Endodermal cell (in vitro differentiated cells): Measurements from ENCODE around the gene SBNO1. TPM values are rescaled to one million over a fixed set of nuclear protein-coding genes. Genes with fewer than 3 reads are reported as not detected.

Experiments used
- DNase-seq: peaks from one replicate; pipeline ENCODE4 v3.0.0-alpha.2; 2017
- H3K27ac ChIP-seq: 2 replicates; pipeline ENCODE4 v1.5.1; 2013; ENCODE audit warnings: mild to moderate bottlenecking, low read depth, low read length, moderate library complexity
- H3K27me3 ChIP-seq: 2 replicates; pipeline ENCODE4 v1.6.1; 2013; ENCODE audit warnings: mild to moderate bottlenecking, low read length, moderate library complexity; ENCODE audit not compliant: insufficient read depth, control insufficient read depth, poor library complexity, severe bottlenecking
- H3K36me3 ChIP-seq: 2 replicates; pipeline ENCODE4 v1.7.0; 2013; ENCODE audit warnings: mild to moderate bottlenecking, low read length, moderate library complexity; ENCODE audit not compliant: control insufficient read depth, insufficient read depth
- H3K4me1 ChIP-seq: one replicate; pipeline ENCODE4 v1.7.0; 2013; ENCODE audit warnings: low read length; ENCODE audit not compliant: control insufficient read depth, insufficient read depth
- H3K4me3 ChIP-seq: 2 replicates; pipeline ENCODE4 v1.5.1; 2013; ENCODE audit warnings: mild to moderate bottlenecking, low read length, moderate library complexity
- H3K9ac ChIP-seq: 2 replicates; pipeline ENCODE4 v1.6.1; 2013; ENCODE audit warnings: mild to moderate bottlenecking, low read length, moderate library complexity; ENCODE audit not compliant: poor library complexity, severe bottlenecking; ENCODE audit errors: extremely low read depth
- H3K9me3 ChIP-seq: 2 replicates; pipeline ENCODE4 v1.6.1; 2013; ENCODE audit warnings: mild to moderate bottlenecking, low read length, moderate library complexity; ENCODE audit not compliant: control insufficient read depth
- H3K27ac Mint-ChIP-seq: 2 replicates; pipeline ENCODE4 v1.8.0; 2020; ENCODE audit warnings: mixed read lengths
- H3K27me3 Mint-ChIP-seq: 2 replicates; pipeline ENCODE4 v1.8.0; 2021; ENCODE audit warnings: mild to moderate bottlenecking, mixed read lengths; ENCODE audit not compliant: insufficient read depth
- H3K36me3 Mint-ChIP-seq: 2 replicates; pipeline ENCODE4 v1.8.0; 2020; ENCODE audit warnings: low read depth, mixed read lengths
- H3K4me1 Mint-ChIP-seq: 2 replicates; pipeline ENCODE4 v1.8.0; 2020; ENCODE audit warnings: mixed read lengths
- H3K4me3 Mint-ChIP-seq: 2 replicates; pipeline ENCODE4 v1.8.0; 2020; ENCODE audit warnings: mild to moderate bottlenecking, moderate library complexity, mixed read lengths
- H3K9me3 Mint-ChIP-seq: 2 replicates; pipeline ENCODE4 v1.8.0; 2020; ENCODE audit warnings: mild to moderate bottlenecking, mixed read lengths
- CTCF ChIP-seq: fragments of 200-600 bp; sonication (generic); conservative IDR thresholded peaks from 2 replicates; pipeline ENCODE4 v1.5.0; 2021; ENCODE audit warnings: antibody characterized with exemption, mild to moderate bottlenecking
- WGBS, 2 experiments: methylation state at CpG; one replicate each; pipeline versions ENCODE4 v1.1.5 to v1.1.7; 2013; ENCODE audit warnings: missing lambda C conversion rate in 2 of 2, mixed read lengths in 1 of 2; ENCODE audit not compliant: insufficient coverage in 1 of 2, insufficient read length in 1 of 2; 5-methylcytosine and 5-hydroxymethylcytosine counted together
- total RNA-seq, 2 donors: library from RNA; stranded (reverse); fragmentation: NEBNext Ultra II Directional in 1 of 2; extraction: Animal tissue kit (Norgen Biotek cat#: 25700) in 1 of 2; gene quantifications; 2 replicates in 1 of 2; 3 replicates in 1 of 2; pipeline ENCODE4 v1.2.1, GENCODE V29; 2021

Gene SBNO1
- total RNA-seq, 2 donors from 2014 or later = 44.5 to 44.7 TPM

DNA sequence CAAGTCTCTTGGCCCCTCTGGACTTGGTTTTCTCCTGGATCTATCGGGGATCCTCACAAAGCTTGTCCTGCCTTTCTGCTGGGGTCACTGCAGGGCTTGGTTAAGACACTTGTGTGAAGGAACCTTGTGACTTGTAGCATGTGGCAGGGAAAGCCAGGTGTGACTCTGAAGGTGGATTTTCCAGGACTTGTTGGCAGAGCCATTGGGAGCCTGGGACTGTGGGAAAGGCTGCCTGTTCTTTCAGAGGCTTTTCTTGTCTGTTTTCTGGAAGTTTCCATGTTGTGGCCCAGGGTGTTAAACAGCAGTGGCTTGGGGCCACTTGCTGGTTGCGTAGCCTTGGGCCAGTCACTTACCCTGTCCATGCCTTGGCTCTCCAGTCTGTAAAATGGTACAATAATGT, 31.9 kb upstream of the SBNO1 start:
- no peak for TF ChIP-seq CTCF
- WGBS, 2 experiments = 96 to 100% methylated on average over 2 of the region's 2 CpGs
- Mint-ChIP-seq H3K9me3 (no peaks in the 10 kb centered on the region), H3K36me3 (peaks cover 72% of the 10 kb centered on the region), H3K27ac (no peak overlapping the region), H3K4me1 (no peaks in the 10 kb centered on the region), H3K4me3 (no peak overlapping the region), H3K27me3 (no peaks in the 10 kb centered on the region)
- no peak for DNase-seq
- Histone ChIP-seq H3K9me3 (no peaks in the 10 kb centered on the region), H3K4me1 (no peaks in the 10 kb centered on the region), H3K27me3 (no peaks in the 10 kb centered on the region), H3K9ac (no peak overlapping the region), H3K4me3 (no peak overlapping the region), H3K36me3 (peaks cover 77% of the 10 kb centered on the region), H3K27ac (no peak overlapping the region)

GRCh38 chr12:123395236-123395635, 30.6 kb upstream of the SBNO1 start:
- Mint-ChIP-seq H3K27ac (no peak overlapping the region), H3K27me3 (no peaks in the 10 kb centered on the region), H3K4me3 (no peak overlapping the region), H3K4me1 (peaks cover 4% of the 10 kb centered on the region), H3K36me3 (peaks cover 80% of the 10 kb centered on the region), H3K9me3 (no peaks in the 10 kb centered on the region)
- no peak for TF ChIP-seq CTCF
- no peaks in the 10 kb centered on the region for H3K4me1 ChIP-seq
- H3K9ac ChIP-seq = no peak overlapping the region
- 93 to 94% methylated on average over 3 to 5 of the region's 5 CpGs for WGBS, 2 experiments
- H3K4me3 ChIP-seq = no peak overlapping the region
- no peaks in the 10 kb centered on the region for H3K9me3 ChIP-seq
- no peaks in the 10 kb centered on the region for H3K27me3 ChIP-seq
- no peak overlapping the region for H3K27ac ChIP-seq
- no peak for DNase-seq
- H3K36me3 ChIP-seq = peaks cover 87% of the 10 kb centered on the region

DNA sequence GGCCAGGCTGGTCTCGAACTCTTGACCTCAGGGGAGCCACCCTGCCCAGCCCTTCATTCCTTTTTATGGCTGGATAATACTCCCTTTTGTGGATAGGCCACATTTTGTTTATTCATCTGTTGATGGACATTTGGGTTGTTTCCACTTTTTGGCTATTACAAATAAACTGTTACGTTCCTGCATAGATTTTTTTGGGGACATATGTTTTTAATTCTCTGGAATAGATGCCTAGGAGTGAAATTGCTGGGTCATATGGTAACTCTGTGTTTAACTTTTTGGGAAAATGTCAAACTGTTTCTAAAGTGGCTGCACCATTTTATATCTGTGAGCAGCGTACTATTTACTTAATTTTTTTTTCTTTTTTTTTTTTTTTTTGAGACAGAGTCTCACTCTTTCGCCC, 29.1 kb upstream of the SBNO1 start:
- Histone ChIP-seq H3K27me3 (no peaks in the 10 kb centered on the region), H3K36me3 (peaks cover 79% of the 10 kb centered on the region), H3K4me3 (no peak overlapping the region), H3K9ac (no peak overlapping the region), H3K27ac (no peak overlapping the region), H3K9me3 (no peaks in the 10 kb centered on the region), H3K4me1 (no peaks in the 10 kb centered on the region)
- Mint-ChIP-seq H3K27ac (no peak overlapping the region), H3K9me3 (no peaks in the 10 kb centered on the region), H3K4me1 (peaks cover 9% of the 10 kb centered on the region), H3K36me3 (peaks cover 74% of the 10 kb centered on the region), H3K4me3 (no peak overlapping the region), H3K27me3 (no peaks in the 10 kb centered on the region)
- WGBS, 2 experiments = 93 to 99% methylated on average over 2 to 4 of the region's 4 CpGs
- TF ChIP-seq CTCF = no peak
- no peak for DNase-seq
